NCI-H524 (cell line): ENCODE data around the gene NAPA.

Experiments used
- DNase-seq, 2 experiments: peaks; one replicate each; lab custom pipeline; 2025; lab: John Stamatoyannopoulos, UW

The NAPA gene

GRCh38 chr19:47514869-47515588, at the start of gene NAPA:
Gene NAPA, minus strand, starts transcription at chr19:47515063. Its CDS starts 123 bp downstream, at chr19:47514940.
- DNase-seq: peak; percentile 100

DNA sequence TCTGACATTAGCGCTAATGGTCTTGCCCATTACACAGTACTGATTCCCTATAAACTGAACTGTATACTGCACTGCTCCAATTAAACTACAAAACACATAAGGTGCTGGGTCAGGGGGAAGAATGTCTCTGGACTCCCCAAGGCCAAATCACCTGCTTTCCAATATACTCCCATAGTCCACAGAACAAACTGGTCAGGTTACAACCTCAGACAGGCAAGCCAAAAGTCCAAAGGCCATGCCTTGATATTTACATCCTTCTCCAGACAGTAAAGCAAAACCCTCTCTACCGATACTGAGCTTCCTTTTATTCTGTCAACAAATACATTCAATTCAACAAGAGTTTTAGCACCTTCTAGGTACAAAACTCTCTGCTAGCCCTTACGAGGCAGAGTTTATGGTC, 49.2 kb upstream of the NAPA start:
- no peak for DNase-seq

DNA sequence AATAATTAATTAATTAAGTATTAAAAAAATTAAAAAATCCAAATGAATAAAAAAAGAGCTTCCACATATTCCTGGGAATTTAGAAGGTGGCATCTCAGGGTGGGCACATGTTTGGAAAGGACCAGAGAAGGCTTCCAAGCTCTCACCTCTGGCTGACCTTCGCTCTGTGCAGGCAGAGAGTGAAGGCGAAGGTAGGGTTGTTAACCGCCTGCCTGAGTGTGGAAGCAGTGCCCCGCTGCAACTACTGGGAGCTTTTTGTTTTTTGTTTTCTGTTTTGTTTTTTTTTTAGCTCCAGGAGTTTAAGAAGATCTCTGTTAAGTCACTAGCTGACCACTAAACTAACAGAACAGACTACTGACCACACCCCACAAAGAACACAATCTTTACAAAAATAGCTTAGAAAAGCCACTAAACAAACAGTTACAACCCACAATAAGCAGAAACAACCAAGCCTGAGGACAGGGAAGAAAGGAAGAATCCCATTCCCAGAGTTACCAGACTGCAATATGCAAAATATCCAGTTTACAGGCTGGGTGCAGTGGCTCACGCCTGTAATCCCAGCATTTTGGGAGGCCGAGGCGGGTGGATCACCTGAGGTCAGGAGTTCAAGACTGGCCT, 46.7 kb upstream of the NAPA start:
- DNase-seq: no peak

DNA sequence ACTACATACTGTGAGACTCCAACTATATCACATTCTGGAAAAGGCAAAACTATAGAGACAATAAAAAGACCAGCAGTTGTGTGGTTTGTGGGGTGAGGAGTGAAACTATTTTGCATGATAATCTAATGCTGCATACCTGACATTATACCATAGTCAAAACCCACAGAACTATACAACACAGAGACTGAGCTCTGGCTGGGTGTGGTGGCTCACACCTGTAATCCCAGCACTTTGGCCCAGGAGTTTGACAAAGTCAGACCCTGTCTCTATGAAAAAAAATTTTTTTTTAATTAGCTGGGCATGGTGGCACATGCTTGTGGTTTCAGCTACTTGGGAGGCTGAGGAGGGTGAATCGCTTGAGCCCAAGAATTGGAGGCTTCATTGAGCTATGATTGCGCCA, 46.1 kb upstream of the NAPA start:
- DNase-seq: no peak

DNA sequence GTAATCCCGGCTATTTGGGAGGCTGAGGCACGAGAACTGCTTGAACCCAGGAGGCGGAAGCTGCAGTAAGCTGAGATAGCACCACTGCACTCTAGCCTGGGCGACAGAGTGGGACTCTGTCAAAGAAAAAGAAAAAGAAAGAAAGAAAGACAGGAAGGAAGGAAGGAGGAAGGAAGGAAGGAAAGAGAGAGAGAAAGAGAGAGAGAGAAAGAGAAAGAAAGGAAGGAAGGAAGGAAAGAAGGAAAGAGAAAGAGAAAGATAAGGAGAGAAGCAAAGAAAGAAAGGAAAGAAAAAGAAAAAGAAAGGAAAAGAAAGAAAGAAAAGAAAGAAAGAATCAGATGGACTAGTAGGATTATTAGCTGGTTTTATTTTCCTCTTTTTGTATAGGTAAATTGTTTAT, 35.3 kb upstream of the NAPA start:
- DNase-seq: no peak

DNA sequence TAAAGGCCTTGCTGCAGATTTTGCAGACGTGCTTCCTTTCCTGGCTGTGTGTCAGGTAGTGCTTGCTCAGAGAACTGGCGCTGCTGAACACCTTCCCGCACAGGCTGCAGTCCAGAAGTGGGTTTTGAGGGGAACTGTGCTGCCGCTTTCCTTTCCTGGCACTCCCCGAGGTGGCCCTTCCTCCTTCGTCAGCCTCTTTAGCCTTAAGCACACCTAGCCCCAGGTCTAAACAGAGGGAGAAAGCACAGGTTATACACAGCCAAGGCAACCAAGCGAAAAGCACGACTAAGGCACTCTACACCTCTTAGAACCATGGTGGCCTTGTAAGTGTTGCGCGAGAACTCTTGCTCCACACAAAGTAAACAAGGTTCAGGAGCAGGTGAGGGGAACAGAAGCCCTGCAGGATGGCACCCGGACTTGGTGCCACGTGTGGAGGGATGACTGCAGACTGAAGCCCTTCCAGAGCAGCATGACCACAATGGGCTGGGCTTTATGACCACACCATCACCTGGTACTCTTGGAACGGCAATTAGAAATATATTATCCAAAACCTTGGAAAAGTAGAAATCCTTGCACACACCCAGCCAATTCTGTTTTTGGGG, 34.5 kb upstream of the NAPA start:
- DNase-seq: no peak

- DNase-seq: no peak
These were observed 32.3 kb upstream of the NAPA start for GRCh38 chr19:47547199-47547598.

- no peak for DNase-seq
These were observed 30.4 kb upstream of the NAPA start for GRCh38 chr19:47545061-47545948.

DNA sequence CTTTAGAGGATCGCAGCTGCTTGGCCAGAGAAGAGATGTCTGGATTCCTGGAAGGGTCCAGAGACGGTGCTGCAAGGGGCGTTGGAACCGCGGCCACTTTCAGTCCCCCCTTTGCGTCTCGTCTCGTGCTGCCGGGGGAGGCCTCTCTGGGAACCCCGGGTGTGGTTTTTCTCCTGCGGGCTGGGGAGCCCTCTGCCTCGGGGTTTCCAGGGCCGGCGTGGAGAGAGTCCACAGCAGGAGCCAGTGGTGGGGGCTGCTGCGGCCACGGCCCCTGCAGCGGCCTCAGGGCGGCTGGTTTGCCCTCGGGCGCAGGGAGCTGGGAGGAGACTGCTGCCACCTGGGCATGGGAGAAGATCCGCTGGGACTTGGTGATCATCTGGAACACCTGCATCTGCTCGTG, 29.6 kb upstream of the NAPA start:
- DNase-seq: no peak

DNA sequence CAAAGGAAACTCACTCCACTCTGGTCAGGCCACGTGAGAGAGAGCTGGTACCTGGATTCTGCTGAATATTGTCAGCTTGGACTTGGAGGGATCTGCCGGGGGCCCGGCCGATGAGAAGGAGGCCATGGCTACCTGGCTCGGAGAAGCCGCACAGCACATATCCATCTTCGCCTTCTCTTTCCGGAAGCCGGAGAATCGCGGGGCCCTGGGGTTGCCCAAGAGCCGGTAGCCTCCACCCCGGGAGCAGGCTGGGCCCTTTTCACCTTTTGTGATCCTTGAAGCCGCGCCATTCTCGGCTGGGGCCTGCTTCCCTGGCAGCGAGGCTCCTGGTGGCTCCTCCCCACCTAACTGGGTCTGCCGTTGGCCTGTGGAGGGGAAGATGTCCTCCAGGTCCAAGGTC, 29.2 kb upstream of the NAPA start:
- DNase-seq: no peak

DNA sequence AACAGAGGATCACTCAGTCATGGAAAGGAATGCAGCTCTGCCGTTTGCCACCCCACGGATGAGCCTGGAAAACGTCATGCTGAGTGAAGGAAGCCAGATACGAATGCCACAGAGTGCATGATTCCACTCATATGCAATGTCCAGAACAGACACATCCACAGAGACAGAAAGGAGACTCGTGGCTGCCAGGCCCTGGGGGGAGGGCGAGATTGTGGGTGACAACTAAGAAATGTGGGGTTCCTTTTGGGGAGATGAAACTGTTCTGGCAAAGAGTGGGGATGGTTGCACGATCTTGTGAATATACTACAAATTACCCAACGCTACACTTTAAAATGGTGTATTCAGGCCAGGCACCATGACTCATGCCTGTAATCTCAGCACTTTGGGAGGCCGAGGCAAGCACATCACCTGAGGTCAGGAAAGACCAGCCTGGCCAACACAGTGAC, 27.2 kb upstream of the NAPA start:
- DNase-seq: no peak

DNA sequence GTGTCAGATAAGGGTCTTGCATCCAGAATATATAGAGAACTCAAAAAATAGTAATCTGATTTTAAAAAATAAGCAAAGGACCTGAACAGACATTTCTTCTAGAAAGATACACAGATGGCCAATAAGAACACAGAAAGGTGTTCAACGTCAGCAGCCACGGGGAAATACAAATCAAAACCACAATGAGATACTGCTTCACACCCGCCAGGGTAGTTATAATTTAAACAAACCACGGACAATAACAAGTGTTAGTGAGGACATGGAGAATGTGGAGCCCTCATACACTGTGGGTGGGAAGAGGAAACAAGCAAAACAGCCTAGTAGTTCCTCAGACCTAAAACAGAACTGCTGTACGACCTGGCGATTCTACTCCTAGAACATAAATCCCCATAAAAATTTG, 26.7 kb upstream of the NAPA start:
- DNase-seq: no peak

DNA sequence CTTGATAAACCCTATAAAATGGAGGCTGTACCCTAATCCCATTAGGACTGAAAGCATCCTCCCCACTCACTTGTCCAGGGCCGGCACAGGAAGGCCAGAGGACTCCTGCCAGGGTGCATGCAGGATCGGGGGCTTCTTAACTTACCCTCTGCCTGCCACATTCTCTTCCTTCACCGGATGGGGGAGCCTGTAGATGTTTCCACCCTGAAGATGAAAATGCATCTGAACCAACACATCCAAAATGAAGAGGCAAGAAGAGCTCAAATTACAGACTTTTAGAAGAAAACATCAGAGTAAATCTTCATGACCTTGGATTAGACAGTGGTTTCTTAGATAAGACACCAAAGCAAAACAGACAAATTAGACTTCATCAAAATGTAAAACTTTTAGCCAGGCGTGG, 25.9 kb upstream of the NAPA start:
- DNase-seq: peak; percentile 27 to 48

DNA sequence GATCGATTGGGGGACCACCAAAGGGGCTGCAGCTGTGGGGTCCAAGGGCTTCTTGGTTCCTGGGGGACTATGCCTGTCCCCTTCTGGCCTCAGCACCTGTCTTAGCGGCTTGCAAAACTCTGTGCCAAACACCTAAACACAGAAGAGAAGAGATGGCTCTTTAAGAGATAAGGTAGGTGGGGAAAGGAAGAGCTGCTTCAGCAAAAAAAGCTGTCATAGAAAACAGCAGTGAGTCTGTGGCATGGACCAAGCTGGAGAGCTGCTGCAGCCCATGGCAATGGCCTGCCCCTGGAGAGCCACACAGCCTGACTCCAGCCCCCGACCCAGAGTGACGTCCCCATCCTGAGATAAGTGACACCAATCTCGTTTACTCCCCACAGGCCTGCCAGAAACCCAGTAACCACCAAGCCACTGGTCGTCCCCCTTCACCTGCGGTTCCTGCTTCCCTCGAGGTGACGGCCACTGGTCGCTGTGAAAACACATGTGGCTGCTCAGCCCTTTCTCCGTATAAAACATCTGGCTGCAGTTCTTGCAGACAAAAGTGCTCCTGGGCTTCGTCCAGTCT, 25.0 kb upstream of the NAPA start:
- DNase-seq: no peak

DNA sequence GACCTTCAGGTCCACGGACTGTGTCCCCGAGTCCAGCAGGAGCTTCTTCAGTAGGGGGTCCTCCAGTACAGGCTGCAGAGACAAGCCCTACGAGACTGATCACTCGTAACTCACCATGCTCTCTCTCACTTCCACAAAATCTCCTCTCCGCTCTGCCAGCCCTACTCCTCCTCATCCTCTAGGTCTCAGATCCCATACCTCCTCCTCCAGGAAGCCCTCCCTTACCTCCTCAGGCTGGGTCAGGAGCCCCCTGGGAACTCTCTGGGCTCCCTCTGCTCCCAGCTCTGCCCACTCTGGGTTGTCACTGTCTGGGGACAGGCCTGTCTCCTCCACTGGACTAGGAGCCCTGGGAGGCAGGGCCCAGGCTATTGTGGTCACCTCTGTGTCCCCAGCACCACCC, 23.9 kb upstream of the NAPA start:
- no peak for DNase-seq

GRCh38 chr19:47537493-47537892, 22.6 kb upstream of the NAPA start:
- DNase-seq: no peak

- DNase-seq: no peak
These were observed 19.8 kb upstream of the NAPA start for GRCh38 chr19:47534628-47535027.

DNA sequence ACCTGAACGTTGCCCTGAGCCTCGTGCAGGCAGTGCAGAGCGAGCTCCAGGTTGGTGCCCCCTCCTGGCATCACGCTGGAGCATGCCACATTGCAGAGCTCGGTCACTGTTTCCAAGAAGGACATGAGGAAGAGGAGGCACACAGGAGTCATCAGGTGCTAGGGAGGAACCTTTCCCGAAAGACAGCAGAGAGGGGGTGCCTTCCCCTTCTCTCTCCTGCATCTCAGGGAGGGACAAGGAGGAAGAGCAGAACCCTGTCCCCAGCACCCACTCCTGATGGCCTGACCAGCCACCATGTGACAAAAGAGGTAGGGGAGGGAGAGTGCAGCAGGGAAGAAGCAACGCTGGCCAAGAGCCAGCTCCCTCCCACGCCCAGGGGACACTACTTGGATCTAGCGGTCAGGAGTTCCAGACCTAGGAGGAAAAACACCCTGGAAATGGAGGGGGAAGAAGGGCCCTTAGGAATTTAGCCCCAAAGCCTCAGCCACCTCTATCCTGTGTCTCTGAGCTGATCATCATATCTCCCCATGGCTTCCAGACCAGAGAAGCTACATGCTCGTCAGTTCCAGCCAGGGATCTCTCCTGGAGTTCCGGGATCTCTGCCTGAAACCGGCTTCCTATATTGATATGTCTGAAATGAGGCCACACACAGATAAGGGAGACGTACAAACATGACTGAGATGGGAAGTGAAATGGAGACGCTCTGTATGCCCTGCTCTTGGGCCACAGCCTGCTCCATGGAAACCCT, 17.0 kb upstream of the NAPA start:
- no peak for DNase-seq

DNA sequence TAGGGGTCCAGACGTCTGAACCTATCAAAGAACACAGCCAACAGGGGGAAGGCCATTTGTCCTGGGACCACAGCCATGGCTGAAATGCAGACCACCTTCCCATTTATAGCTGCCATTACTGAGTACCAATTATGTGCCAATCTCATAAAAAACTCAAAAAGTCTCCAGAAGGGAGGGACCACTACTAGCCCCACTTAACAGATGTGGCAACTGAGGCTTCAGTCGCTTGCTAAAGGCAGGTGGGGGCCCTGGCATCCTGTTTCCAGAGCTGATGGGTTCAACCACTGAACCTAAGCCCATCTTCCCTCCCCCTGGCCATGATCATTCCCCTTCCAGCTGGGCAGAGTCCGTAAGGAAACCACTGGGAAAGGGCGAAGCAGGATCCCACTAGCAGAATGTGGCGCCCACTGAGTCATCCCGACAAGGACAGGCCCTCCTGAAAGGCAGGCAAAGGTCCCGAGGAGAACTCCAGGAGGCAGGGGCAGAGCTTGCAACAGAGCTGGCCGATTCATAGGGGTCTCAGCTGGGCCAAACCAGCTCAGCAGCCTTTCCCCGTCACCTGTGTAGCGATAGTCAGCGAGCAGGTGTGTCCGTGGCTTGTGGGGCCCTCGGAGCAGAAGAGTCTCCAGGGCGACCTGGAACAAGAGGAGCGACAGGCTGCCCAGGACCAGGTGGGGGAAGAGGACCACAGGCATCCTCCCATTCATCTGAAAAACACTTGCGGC, 14.3 kb upstream of the NAPA start:
- DNase-seq: no peak

GRCh38 chr19:47526798-47527197, 11.9 kb upstream of the NAPA start:
- DNase-seq: no peak

- DNase-seq: no peak
These were observed 8.6 kb upstream of the NAPA start for GRCh38 chr19:47523473-47523872.
